Inferior parietal cortex (tissue), 1 donor: ENCODE measurements around the gene ZBTB34.

Source experiments
- DNase-seq: peaks from one replicate; pipeline ENCODE4 v3.0.0-alpha.2; 2016; ENCODE audit errors: extremely low spot score

ZBTB34 gene

DNA sequence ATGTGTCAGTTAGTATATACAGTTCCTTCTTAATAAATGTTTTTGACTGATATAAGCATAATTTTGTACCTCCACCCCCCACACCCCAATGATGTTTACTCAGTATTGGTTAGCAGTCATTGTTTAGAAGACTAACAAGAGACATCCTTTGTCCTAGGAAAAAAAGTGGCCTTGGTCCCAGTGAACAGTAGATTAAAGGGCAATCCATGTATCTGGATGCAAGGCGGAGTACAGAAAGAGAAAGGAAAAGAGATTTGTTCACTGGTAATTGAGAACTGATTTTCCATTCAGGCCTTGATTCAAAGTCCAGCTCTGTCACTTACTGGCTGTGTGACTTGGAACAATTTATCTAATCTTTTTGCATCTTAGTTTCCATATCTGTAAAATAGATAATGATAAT, 58.8 kb downstream of the ZBTB34 start:
- no peak for DNase-seq

DNA sequence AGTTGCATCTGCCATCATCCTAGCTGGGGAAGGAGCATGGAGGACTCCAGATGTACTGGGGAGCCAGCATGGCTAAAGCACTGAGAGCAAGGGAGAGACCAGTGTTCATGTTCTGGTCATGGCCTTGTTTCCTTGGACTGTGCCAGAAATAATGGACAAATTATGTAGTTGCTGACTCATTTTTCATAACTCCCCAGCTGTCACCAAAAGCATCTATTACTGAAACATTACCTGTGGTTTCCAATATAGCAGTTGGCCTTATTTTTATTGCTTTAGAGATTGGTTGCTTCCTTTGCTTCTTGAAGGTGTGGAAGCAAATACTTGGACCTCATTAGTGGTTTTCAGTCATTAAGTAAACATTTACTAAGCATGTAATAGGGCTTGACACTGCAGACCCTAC, 65.4 kb downstream of the ZBTB34 start:
- no peak for DNase-seq

DNA sequence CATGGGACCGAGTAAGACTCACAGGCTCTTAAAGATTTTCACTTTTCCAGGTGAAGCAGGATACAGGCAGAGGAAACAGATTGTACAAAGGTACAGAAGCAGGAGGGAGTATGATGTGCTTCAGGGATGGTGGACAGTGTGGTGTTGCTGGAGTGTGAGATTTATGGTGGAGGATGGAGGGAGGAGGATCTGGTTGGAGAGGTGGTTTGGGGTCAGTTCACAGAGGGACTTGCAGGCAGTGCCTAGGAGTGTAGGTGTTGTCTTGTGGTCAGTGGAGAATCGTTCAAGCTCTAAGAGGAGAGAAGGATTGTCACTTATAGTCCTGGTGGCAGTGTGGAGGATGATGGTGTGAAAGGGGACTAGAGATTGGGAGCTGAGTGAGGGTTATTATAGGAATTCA, 65.9 kb downstream of the ZBTB34 start:
- DNase-seq, result no peak

DNA sequence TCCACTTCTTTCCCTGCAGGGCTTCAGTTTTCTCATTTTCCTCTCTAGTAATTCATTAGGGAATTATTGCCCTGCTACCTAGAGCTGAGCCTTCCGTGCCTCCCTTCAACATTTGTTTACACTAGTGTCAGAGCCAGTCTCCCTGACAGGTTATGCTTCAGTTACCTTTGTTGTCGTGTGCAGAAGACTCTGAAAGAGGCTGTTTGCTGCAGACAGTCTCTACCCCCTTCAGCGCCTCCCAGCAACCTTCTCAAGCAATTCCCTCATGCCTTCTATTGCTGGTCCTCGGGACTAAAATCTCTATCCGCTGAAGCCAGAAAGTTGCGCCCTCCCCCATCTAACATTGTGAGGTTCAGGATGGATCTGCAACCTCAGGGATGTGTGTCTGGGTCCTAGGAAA, 67.0 kb downstream of the ZBTB34 start:
- no peak for DNase-seq

DNA sequence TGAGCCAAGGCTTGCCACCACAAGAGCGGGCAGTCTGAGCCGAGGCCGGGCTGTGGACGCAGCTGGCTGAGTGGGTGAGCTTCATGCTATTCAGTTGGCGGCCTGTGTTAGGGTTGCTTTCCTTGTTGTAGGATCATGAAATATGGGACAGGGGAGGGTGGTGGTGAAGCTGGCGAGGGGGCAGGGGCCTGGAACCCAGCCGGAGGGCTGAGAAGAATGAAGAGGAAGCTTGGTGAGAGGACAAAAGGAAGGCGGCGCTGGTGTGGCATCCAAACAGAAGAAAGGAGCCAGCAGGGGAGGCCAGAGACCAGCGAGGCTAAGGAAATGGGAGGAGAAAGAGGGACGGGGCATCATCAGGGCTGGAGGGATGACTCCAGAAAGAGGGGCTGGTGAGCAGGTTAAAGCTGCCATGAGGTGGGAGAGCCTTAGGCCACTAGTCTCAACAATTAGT, 72.5 kb downstream of the ZBTB34 start:
- DNase-seq, result no peak

DNA sequence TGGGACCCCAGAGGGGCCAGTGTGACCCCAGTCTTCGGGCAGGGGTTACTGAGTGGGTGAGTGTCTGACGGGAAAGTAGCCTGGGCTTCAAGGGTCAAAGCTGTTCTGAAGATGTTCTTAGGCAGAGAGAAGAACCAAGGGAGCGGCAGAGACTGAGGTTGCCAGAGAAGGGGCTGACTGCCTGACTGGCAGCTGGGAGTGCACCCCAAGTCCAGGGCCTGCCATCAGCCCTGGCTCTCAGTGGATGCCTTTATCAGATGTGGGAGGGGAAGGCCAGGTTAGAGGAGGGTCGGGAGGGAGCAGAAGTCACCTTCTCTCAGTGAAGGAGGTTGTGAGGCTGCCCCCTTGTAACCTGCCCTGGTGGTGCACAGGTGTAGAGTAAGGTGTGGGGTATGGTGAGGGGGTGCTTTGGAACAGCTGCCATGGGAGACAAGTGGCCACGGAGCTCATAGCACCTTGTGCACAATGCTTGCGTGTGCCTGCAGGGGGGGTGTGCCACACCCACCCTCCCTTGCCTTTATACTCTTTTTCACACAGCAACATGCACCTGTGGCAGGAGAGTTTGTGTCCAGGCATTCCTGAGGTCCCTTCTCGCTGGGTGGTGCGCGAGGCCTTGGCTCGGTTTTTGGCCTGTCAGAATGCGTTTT, 73.0 kb downstream of the ZBTB34 start:
- DNase-seq, result no peak

DNA sequence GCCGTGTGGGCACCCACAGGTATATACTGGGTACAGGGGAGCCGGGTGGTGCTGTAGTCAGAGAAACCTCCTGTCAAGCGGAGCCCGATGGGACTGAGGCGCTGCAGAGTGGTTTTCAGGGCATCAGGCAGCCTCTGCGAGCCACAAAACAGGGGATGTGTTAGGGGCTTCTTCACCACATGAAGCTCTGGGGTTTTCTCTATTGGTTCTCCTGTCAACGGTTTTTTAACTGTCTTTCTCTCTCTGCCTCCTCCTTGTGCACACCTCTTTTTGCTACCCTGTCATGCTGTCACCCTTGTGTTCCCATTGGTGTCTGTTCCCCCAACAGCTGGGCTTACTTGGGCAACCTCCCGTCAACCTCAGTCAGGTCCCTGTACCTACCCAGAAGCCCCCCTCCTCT, 74.0 kb downstream of the ZBTB34 start:
- no peak for DNase-seq
